CD4-positive, alpha-beta T cell treated with Interleukin-1 beta for 1 hour (primary cell): Measurements from ENCODE around the gene NUB1.
"Not testable (repeated sequence)": the region's sequence is repeated elsewhere in the genome, so short reads cannot be mapped to it uniquely, and the experiment has no call there.

Experiments
- DNase-seq, 2 donors: peaks; one replicate each; pipeline ENCODE4 v3.0.0-alpha.2; 2020 to 2022

The NUB1 gene, protein sequence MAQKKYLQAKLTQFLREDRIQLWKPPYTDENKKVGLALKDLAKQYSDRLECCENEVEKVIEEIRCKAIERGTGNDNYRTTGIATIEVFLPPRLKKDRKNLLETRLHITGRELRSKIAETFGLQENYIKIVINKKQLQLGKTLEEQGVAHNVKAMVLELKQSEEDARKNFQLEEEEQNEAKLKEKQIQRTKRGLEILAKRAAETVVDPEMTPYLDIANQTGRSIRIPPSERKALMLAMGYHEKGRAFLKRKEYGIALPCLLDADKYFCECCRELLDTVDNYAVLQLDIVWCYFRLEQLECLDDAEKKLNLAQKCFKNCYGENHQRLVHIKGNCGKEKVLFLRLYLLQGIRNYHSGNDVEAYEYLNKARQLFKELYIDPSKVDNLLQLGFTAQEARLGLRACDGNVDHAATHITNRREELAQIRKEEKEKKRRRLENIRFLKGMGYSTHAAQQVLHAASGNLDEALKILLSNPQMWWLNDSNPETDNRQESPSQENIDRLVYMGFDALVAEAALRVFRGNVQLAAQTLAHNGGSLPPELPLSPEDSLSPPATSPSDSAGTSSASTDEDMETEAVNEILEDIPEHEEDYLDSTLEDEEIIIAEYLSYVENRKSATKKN

DNA sequence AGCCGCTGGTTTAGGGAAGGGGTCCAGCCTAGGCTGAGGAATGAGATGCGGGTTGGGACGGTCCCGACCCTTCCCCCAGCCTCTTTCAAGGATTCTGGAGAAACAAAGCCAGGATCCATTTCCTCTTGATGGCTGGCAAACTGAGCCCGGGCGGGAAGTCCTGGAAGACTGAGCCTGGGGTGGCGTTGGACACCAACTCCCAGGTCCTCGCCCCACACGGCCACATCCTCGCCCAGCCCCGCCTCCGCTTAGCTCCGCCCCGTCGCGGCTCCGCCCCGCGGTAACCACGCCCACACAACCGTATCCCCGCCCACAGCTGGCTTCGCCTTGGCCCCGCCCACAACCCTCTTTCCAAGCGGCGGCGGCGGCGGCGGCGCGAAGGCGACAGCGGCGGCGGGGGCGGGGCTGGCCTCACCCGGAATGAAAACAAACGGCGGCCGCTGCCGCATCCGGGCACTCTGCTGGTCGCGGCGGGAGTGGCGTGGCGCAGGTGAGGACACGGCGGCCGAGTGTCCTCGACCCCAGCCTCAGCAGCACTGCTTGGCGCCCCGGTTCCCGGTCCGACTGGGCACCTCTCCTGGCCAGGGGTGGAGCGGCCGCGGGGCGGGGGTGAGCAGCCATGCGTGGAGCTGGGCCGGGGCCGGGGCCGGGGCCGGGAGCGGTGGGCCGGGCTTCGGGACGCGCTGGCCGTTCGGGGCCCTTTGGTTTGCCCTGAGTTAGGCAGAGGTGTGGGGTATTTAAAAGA, at the start of gene NUB1:
NUB1 (plus strand) TSS at position 456 of the 745 bp plus-strand sequence. CDS start 3,538 bp downstream, outside the sequence.
- DNase-seq = peak; percentile 88 to 93

DNA sequence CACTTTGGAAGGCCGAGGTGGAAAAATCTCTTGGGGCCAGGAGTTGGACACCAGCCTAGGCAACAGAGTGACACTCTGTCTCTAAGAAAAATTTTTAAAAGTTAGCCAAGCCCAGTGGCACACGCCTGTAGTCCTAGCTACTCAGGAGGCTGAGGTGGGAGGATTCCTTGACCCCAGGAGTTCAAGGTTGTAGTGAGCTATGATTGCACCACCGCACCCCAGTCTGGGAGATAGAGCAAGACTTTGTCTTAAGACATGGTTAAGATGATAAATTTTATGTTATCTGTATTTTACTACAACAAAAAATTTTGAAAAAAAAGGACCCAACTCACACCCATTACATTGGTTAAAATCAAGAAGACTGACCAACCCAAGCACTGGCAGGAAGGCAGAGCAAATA, 48.8 kb upstream of the NUB1 start:
- no peak for DNase-seq

DNA sequence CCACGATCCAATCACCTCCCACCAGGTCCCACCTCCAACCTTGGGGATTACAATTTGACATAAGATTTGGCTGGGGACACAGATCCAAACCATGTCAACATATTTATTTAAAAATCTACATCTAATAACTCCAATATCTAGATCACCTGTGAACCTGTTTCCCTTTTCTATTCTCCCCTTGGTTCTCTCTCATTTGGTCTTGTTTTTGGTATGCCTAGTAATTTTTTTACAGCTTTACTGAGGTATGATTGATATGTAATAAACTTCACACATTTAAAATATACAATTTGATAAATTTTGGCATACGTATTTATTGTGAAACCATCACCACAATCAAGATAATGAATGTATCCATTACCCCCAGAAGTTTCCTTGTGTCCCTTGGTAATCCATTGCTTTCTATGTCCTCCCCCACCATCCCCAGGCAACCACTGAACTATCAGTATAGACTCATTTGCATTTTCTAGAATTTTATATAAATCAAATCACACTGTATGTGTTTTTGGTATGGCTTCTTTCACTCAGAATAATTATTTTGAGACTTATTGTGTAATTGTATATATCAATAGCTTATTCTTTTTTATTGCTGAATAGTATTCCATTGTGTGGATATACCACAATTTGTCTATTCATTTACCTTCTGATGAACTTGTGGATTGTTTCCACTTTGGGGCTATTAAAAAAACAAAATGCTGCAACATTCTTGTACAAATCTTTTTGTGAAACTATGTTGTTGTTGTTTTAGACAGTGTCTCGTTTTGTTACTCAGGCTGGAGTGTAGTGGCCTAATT, 45.2 kb upstream of the NUB1 start:
- no peak for DNase-seq

DNA sequence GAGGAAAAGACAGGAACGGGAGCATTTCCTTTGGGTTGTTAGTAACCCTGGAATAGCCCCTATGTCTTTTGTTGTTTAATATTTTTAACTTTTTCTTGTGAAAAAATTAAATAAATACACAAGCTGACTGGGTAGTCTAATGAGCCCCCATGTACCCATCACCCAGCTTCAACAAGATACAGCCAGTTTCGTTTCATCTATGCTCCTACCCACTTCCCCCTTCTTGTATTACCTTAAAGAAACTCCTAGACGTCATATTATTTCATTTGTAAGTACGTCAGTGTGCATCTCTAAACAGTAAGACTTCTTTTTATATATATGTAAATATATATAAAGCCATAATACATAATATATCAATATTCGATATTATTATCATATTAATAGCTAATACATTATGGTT, 42.8 kb upstream of the NUB1 start:
- no peak for DNase-seq

DNA sequence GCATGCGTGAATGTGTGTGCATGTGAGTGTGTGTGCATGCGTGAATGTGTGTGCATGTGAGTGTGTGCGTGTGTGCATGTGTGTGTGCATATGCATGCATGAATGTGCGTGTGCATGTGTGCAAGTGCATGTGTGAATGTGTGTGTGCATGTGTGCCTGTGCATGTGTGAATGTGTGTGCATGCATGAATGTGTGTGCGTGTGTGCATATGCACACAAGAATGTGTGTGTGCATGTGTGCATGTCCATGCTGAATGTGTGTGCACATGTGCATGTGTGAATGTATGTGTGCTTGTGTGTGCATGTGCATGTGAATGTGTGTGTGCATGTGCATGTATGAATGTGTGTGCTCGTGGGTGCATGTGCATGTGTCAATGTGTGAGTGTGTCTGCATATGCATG, 42.1 kb upstream of the NUB1 start:
- no peak for DNase-seq

DNA sequence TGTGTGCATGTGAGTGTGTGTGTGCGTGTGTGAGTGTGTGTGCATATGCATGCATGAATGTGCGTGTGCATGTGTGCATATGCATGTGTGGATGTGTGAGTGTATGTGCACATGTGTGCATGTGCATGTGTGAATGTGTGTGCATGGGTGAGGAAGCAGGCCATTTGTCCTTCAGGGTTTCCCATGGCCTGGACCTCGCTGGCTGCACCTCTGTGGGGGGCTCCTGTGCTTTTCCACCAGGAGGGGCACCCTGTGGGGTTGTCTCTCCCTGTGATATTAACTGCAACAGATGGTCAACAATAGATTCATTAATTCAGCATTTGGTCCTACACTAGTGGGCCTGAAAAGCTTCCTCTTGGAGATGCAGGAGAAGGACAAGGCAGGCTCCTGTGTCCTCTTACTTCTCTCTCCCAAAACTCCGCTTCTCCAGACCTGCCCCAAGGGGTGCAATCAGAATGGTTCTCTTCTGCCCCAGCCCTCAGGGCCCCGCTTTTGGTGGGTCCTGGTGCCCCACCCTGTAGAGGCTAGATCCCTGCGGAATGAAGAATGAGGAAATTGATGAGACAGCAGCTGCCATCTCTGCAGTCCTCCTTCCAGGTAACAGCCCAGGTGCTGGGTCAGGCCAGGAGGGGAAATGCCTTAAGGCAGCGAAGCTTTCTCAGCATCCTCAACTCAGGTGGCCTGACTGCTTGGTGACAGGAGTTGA, 41.5 kb upstream of the NUB1 start:
- no peak for DNase-seq

DNA sequence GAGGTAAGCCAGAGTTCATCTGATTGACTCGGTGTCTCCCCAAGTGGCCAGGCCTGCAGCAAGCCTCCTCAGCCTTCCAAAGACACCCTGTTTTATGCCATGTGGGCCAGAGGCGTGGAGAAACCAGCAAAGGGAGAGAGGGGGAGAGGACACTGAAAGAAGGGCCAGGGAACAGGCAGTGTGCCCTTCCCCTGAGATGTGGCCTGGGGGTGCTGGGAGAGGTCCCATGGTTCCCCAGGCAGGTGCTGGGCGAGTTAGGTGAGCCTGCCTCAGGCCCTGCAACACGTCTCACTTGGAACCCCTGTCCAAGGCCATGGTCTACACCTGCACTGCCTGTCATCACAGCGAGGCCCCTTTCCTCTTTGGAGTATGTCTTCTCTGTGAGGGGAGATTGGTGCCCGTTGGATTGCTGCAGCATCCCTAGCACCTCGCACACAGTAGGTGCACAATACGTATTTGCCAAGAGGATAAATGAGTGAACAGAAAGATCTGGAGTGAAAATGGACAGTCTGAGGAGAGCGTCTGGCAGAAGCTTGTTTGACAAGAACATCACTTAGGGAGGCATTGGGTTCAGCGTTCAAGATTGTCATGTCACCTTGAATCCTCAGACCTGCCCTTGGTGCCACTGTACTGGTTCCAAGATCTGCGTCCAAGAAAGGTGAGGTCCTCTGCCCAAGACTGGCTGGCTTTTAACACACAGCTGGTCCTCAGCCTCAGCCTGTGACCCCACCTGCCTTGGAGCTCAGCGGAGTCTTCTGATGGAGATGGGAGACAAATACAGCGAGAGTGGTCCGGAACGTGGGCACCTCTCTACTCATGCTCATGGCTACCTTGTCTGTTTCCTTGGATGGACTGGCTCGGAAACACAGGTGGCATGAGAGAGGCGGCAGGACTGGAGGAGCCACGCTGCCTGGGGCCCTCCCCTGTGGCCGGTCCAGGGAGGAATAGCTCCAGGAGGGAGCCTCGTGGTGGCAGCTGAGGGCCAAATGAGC, 39.8 kb upstream of the NUB1 start:
- DNase-seq = no peak

DNA sequence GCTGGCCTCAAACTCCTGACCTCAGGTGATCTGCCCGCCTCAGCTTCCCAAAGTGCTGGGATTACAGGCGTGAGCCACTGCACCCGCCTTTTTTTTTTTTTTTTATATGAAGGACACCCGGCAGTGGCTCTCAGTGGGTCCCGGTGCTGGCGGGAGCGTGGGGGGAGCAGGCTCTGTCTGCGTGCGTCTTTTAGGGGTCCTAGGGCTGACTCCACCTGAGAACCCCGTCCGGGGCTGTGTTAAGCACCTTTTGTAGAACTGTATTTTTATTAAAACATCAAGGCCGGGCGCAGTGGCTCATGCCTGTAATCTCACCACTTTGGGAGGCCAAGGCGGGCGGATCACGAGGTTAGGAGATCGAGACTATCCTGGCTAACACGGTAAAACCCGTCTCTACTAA, 37.4 kb upstream of the NUB1 start:
- not testable (repeated sequence) for DNase-seq

DNA sequence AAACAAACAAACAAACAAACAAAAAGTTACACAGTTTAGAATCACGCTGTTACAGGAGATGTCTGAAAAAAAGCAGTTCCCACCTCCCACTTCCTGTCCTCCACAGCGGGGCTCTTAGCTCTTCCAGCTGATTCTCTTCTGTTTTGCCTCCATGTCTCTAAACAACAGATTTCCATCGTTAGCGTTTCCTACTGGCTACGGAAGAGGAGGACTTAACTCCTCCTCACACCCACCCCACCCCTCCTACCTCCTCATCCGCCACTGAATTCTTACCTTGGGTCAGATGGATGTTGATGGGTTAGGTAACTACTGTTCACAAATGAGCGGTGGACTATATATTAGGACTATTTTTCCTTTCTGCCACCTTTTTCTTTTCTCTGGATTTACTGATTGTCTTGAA, 36.8 kb upstream of the NUB1 start:
- no peak for DNase-seq

DNA sequence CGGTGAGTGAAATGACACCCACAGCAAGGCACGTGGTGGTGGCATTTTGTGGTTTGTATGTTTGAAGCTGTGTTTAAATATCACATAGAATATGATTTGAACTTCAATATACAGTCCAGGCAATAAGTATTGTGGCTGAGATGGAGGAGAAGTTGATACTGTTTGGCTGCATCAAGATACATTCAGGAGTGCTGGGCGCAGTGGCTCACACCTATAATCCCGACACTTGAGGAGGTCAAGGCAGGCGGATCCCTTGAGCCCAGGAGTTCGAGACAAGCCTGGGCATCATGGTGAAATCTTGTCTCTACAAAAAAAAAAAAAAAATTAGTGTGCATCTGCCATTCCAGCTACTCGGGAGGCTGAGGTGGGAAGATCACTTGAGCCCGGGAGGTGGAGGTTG, 35.2 kb upstream of the NUB1 start:
- no peak for DNase-seq

DNA sequence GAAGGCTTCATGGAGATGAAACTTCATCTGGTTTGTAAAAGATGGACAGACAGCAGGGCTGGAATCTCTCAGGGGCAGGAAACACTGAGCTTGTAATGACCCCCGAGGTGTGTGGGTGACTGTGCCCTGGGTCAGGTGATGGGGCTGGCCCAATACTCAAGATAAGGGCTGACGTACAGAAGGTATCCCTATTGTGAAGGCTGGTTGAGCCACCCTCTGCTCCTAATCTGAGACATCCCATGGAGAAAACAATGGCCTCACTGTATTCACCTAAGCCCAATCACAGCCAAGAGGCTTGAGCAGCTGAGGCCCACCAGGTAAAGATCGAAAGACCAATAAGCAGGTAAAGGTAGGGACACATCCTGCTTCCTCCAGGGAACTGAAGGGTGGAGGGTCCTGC, 34.8 kb upstream of the NUB1 start:
- DNase-seq = no peak

DNA sequence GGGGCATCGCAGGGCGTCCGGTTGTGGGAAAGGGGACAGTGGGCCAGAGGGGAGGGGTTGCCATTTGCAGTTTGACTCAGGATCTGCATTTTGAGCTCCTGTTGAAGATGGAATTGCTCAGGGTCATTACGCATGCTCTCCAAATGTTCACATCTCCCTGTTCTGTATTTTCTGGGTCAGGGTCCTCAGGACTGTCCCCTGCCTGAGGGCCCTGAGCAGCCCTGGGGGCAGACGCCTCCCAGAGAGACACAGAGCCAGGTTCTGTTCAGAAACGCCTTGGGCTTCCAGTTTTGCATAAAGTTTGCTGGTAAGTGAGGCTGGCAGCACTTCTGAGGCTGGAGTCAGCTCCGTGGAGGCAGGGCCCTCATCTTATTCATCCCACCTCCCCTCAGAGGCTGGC, 34.1 kb upstream of the NUB1 start:
- no peak for DNase-seq

DNA sequence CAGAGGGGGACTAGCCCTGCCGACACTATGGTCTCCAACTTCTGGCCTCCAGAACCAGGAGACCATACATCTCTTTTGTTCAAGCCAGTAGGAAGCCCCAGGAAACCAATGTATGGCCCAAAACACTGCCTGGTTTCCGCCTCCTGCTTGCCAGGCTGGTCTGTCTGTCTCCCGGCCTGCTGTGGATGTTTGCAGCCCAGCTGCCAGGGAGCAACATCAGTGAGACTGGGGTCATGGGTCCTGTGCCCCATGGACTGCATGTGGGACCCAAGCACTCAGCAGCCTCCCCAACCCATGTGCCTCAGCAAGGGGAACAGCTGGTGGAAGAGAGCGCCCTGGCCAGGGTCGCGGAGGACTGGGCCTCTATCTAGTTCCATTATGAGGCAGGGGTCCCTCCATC, 33.4 kb upstream of the NUB1 start:
- DNase-seq = no peak

DNA sequence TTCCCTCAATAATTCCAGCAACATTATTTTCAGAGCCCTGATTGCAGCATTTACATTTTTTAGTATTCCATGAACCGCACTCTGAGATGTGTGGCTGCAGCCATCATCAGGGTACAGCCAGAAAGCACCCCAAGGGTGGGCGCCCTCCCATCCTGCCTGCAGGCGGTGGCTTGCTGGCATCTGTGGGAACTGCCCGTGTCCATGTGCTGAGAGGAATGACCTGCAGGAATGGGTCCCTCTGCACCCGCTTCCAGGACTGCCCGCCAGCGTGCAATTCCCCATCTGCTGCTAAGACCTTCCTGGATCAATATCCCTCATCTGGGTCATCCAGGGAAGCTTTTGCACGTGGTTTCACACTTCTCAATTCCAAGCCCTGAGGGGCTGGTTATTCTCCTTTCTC, 32.8 kb upstream of the NUB1 start:
- no peak for DNase-seq

DNA sequence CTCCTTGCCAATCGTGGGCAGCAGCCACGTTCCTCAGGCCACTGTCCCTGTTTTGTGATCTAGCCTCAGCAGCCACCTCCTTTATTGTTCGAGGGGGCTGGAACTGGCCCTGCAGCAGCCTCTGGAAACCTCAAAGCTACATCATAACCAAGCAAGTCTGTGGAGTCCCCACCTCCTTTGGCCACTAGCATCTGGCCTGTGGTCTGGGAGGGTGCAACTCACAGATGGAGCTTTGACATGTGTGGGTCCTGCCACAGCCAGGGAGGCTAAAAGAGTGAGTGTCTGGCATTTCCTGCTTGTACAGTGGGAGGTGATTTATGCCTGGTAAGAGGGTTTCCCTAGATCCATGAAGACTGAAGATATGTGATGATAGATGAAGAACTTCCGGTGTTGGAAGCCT, 32.3 kb upstream of the NUB1 start:
- DNase-seq = no peak

DNA sequence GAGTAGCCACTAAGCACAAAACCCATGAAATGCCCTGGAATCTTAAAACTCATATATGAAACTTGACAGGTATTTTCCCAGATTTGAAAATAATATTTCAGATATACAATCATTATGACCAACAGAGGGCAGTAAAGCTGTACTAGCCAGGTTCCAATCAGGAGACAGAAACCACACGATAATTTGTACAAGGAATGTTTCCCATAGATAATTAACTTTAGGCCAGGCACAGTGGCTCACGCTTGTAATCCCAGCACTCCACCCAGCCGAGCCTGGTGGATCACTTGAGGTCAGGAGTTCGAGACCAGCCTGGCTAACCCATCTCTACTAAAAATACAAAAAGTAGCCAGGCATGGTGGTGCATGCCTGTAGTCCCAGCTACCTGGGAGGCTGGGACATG, 31.0 kb upstream of the NUB1 start:
- peak in 1 of 2 donors; percentile 24 for DNase-seq

DNA sequence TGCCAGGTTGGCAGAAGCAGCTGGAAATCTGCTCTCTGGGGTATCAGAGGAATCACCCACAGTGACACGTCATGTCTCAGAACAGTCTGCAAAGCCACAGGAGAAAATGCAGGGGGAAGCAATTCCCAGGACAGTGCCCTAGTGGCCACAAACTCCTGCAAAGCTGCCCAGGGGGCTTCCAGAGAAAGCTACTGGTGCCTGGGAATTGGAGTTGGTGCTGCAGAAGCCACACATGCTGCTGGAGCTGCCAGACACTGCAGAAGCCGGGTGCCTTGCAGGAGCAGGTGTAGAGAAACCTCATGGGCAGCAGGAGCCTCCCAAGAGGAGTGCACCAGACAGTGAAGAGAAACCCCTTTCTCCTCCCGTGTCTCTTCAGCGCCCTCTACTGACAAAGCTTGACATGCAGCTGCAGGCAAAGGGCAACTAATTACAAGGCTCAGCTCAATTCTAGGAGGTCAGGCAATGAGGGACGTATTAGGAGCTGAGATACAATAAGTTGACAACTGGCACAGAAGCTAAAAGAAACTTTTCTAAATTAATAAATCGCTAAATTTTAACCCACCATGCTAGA, 30.2 kb upstream of the NUB1 start:
- DNase-seq = no peak

DNA sequence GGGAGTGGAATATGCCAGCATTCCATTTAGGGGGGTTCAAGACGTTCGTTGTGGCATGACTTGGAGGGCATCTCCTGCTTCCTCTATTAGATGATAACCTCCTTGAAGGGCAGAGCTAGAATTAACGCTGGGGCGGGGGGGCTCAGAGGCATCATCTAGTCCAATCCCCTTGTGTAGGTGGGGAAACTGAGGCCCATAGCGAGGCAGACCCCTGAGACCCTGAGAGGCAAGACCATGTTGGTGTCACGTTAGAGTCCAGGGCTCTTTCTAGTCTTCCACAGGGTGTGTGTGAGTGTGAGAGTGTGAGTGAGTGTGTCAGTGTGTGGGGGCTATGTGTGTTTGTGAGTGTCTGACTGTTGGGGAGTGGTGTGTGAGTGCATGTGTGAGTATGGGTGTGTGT, 29.3 kb upstream of the NUB1 start:
- no peak for DNase-seq

DNA sequence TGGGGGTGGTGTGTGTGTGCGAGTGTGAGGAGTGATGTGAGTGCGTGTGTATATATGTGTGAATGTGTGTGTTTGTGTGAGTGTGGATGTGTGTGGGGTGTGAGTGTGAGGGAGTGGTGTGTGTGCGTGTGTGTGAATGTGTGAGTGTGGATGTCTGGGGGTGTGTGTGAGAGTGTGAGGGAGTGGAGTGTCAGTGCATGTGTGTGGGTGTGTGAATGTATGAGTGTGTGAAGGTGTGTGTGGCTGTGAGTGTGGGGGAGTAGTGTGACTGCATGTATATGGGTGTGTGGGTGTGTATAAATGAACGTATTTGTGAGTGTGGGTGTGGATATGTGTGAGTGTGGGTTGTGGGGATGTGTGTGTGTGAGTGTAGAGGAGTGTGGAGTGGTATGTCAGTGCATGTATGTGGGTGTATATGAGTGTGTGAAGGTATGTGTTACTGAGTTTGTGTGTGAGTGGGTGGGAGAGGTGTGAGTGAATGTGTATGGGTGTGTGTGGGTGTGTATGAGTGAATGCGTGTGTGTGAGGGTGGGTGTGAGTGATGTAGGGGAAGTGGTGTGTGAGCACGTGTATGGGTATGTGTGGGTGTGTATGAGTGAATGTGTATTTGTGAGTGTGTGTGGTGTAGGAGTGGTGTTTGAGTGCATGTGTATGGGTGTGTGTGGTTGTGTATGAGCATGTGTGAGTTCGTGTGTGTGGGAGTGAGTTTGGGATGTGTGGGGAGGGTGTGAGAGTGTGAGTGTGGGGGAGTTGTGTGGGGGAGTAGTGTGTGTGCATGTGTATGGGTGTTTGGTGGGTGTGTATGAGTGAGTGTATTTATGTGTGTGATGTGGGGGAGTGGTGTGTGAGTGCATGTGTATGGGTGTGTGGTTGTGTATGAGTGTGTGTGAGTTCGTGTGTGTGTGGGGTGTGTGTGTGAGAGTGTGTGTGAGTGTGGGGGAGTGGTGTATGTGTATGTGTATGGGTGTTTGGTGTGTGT, 28.5 kb upstream of the NUB1 start:
- DNase-seq = no peak

DNA sequence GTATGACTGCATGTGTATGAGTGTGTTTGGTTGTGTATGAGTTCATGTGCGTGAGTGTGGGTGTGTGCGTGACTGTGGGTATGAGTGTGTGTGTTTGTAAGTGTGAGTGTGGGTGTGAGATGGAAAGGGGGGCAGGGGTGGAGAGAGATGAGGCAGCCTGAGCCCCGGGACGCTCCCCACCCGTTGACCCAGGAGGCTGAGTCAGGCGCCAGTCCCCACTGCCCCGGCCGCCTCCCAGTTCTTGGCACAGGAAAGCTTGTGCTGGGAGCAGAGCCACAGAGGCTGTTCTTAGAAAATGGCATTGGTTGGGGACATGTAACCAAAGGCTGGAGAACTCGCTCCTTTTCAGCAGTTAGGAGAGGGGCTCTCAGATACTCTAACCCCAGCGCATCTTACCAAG, 27.8 kb upstream of the NUB1 start:
- DNase-seq = no peak
